H1 (cell line): ENCODE results near the gene BRINP3. TPM values are rescaled to one million over a fixed set of nuclear protein-coding genes. Genes with fewer than 3 reads are reported as not detected.

Experiments used
- CTCF ChIA-PET: fragments of 300-600 bp; sonication (Branson Sonifier 250); formaldehyde crosslinking; loops from one replicate; lab custom pipeline; 2021; ENCODE audit not compliant: partially characterized antibody; lab: Charles Lee
- POLR2A ChIA-PET: fragments of 300-600 bp; sonication (Branson Sonifier 250); formaldehyde crosslinking; loops from one replicate; lab custom pipeline; 2021; ENCODE audit warnings: inconsistent platforms; ENCODE audit not compliant: partially characterized antibody; lab: Charles Lee
- DNase-seq, 2 experiments: peaks; one replicate each; pipeline versions ENCODE4 v3.0.0 to v3.0.0-alpha.2; 2010 to 2022; ENCODE audit warnings: low spot score in 2 of 2, low read depth in 1 of 2, mixed read lengths in 1 of 2
- FAIRE-seq: peaks from 2 replicates; lab custom pipeline; 2011; peaks lifted over from hg19 to GRCh38; lab: Jason Lieb, UNC
- H2AFZ ChIP-seq: 2 replicates; pipeline ENCODE4 v1.8.1; 2012; ENCODE audit warnings: low read length, inconsistent platforms
- H2AK5ac ChIP-seq: 2 replicates; pipeline ENCODE4 v1.6.1; 2013; ENCODE audit warnings: low read depth, low read length
- H2BK120ac ChIP-seq: replicated peaks from 2 replicates; pipeline ENCODE3; 2013; ENCODE audit warnings: low read depth, low read length, inconsistent platforms
- H2BK12ac ChIP-seq: 2 replicates; pipeline ENCODE4 v1.6.1; 2013; ENCODE audit warnings: low read depth, low read length
- H2BK15ac ChIP-seq: 2 replicates; pipeline ENCODE4 v1.6.1; 2013; ENCODE audit warnings: low read length
- H2BK20ac ChIP-seq: 2 replicates; pipeline ENCODE4 v1.6.1; 2013; ENCODE audit warnings: low read length
- H2BK5ac ChIP-seq: 2 replicates; pipeline ENCODE4 v1.6.1; 2013; ENCODE audit warnings: low read depth, low read length
- H3K14ac ChIP-seq: 2 replicates; pipeline ENCODE4 v1.6.1; 2013; ENCODE audit warnings: inconsistent platforms; ENCODE audit not compliant: insufficient read length
- H3K18ac ChIP-seq: 2 replicates; pipeline ENCODE4 v1.6.1; 2013; ENCODE audit warnings: low read length; ENCODE audit errors: extremely low read depth
- H3K23ac ChIP-seq: 2 replicates; pipeline ENCODE4 v1.6.1; 2013; ENCODE audit warnings: inconsistent platforms; ENCODE audit not compliant: insufficient read length
- H3K23me2 ChIP-seq: 2 replicates; pipeline ENCODE4 v1.6.1; 2013; ENCODE audit warnings: low read depth, low read length
- H3K27ac ChIP-seq: 2 replicates; pipeline ENCODE4 v1.6.1; 2011; ENCODE audit warnings: low read depth, low read length, inconsistent platforms
- H3K27me3 ChIP-seq, 4 experiments: replicated peaks in 1 of 4; 1 replicate in 1 of 4; 2 replicates in 3 of 4; pipeline versions ENCODE4 v1.6.1 to v1.8.1; 2011 to 2013; ENCODE audit warnings: low read length in 3 of 4, mild to moderate bottlenecking in 3 of 4, inconsistent platforms in 2 of 4, mixed read lengths in 2 of 4, moderate library complexity in 1 of 4; ENCODE audit not compliant: control insufficient read depth in 3 of 4, insufficient read depth in 3 of 4; ENCODE audit errors: extremely low read depth in 1 of 4
- H3K36me3 ChIP-seq, 4 experiments: 2 replicates each; pipeline versions ENCODE4 v1.6.1 to v1.8.1; 2011 to 2013; ENCODE audit warnings: mild to moderate bottlenecking in 4 of 4, low read length in 3 of 4, moderate library complexity in 2 of 4, control low read depth in 1 of 4, inconsistent platforms in 1 of 4; ENCODE audit not compliant: insufficient read depth in 4 of 4, control insufficient read depth in 2 of 4
- H3K4ac ChIP-seq: replicated peaks from 2 replicates; pipeline ENCODE3; 2013; ENCODE audit warnings: low read length, low read depth, mixed read lengths, inconsistent platforms; ENCODE audit not compliant: insufficient read length
- H3K4me1 ChIP-seq, 4 experiments: replicated peaks in 1 of 4; 1 replicate in 1 of 4; 2 replicates in 3 of 4; pipeline versions ENCODE4 v1.6.1 to v1.8.1; 2011 to 2013; ENCODE audit warnings: low read length in 3 of 4, inconsistent platforms in 2 of 4, mixed read lengths in 1 of 4; ENCODE audit not compliant: insufficient read depth in 4 of 4, control insufficient read depth in 3 of 4
- H3K4me2 ChIP-seq, 2 experiments: 2 replicates each; pipeline versions ENCODE4 v1.6.1 to v1.8.1; 2011 to 2013; ENCODE audit warnings: low read depth in 2 of 2, low read length in 2 of 2, control low read depth in 1 of 2, inconsistent platforms in 1 of 2, mild to moderate bottlenecking in 1 of 2; ENCODE audit not compliant: insufficient read depth in 1 of 2
- H3K4me3 ChIP-seq, 4 experiments: fragments of 200-600, 300-600 bp in 1 of 4; sonication (generic), shearing (Covaris generic), sonication (Bioruptor Twin) in 1 of 4; 2 replicates each; pipeline versions ENCODE4 v1.5.1 to v1.8.1; 2011 to 2016; ENCODE audit warnings: low read length in 4 of 4, low read depth in 3 of 4, control low read depth in 2 of 4, inconsistent platforms in 2 of 4, mild to moderate bottlenecking in 2 of 4, mixed read lengths in 1 of 4, moderate library complexity in 1 of 4; ENCODE audit not compliant: insufficient read depth in 2 of 4; ENCODE audit errors: extremely low read depth in 1 of 4
- H3K56ac ChIP-seq: replicated peaks from 2 replicates; pipeline ENCODE3; 2013; ENCODE audit warnings: low read depth, mild to moderate bottlenecking, mixed read lengths, low read length, inconsistent platforms; ENCODE audit not compliant: insufficient read length
- H3K79me1 ChIP-seq: 2 replicates; pipeline ENCODE4 v1.6.1; 2013; ENCODE audit warnings: low read depth, low read length, control low read depth
- H3K79me2 ChIP-seq, 2 experiments: 2 replicates each; pipeline versions ENCODE4 v1.6.1 to v1.8.1; 2012 to 2013; ENCODE audit warnings: low read length in 2 of 2, mild to moderate bottlenecking in 2 of 2, inconsistent platforms in 1 of 2; ENCODE audit not compliant: insufficient read depth in 2 of 2, control insufficient read depth in 1 of 2
- H3K9ac ChIP-seq, 4 experiments: replicated peaks in 1 of 4; 1 replicate in 1 of 4; 2 replicates in 3 of 4; pipeline versions ENCODE4 v1.6.1 to v1.8.1; 2011 to 2013; ENCODE audit warnings: low read depth in 3 of 4, low read length in 3 of 4, control low read depth in 2 of 4, mild to moderate bottlenecking in 2 of 4, moderate library complexity in 2 of 4, inconsistent platforms in 1 of 4; ENCODE audit errors: extremely low read depth in 1 of 4
- H3K9me3 ChIP-seq, 2 experiments: 2 replicates each; pipeline versions ENCODE4 v1.6.1 to v1.8.1; 2012 to 2013; ENCODE audit warnings: mild to moderate bottlenecking in 2 of 2, moderate library complexity in 2 of 2, control low read depth in 1 of 2, inconsistent platforms in 1 of 2, low read depth in 1 of 2, low read length in 1 of 2, mixed read lengths in 1 of 2; ENCODE audit not compliant: insufficient read depth in 2 of 2
- H4K20me1 ChIP-seq, 2 experiments: replicated peaks in 1 of 2; 2 replicates each; pipeline versions ENCODE3 to v1.8.1; 2011 to 2013; ENCODE audit warnings: inconsistent platforms in 2 of 2, low read length in 2 of 2, mild to moderate bottlenecking in 1 of 2; ENCODE audit not compliant: insufficient read depth in 2 of 2, control insufficient read depth in 1 of 2
- H4K5ac ChIP-seq: 2 replicates; pipeline ENCODE4 v1.6.1; 2013; ENCODE audit warnings: low read length, low read depth, mixed read lengths, inconsistent platforms; ENCODE audit not compliant: insufficient read length
- H4K8ac ChIP-seq: 2 replicates; pipeline ENCODE4 v1.8.0; 2013; ENCODE audit warnings: mild to moderate bottlenecking, moderate library complexity, low read length, inconsistent platforms; ENCODE audit not compliant: insufficient read depth; ENCODE audit errors: extremely low read depth
- H4K91ac ChIP-seq: replicated peaks from 2 replicates; pipeline ENCODE3; 2013; ENCODE audit warnings: low read length, mixed read lengths, inconsistent platforms; ENCODE audit not compliant: insufficient read length
- CREB1 ChIP-seq: IDR thresholded peaks from 2 replicates; pipeline ENCODE4 v1.6.1; 2012; ENCODE audit warnings: inconsistent platforms
- CTBP2 ChIP-seq: IDR thresholded peaks from 2 replicates; pipeline ENCODE4 v1.7.0; 2011; ENCODE audit warnings: borderline replicate concordance, mild to moderate bottlenecking, moderate library complexity, mixed read lengths, low read length; ENCODE audit not compliant: insufficient read depth, insufficient read length
- GTF2F1 ChIP-seq: IDR thresholded peaks from 2 replicates; pipeline ENCODE4 v1.6.1; 2012; ENCODE audit warnings: low read depth, low read length, improper control_type of control experiment, borderline replicate concordance
- JUN ChIP-seq: IDR thresholded peaks from 2 replicates; pipeline ENCODE4 v1.6.1; 2011; ENCODE audit warnings: low read depth, mild to moderate bottlenecking, improper control_type of control experiment, low read length
- KDM1A ChIP-seq: fragments of 200-600, 300-600 bp; sonication (generic); IDR thresholded peaks from 2 replicates; pipeline ENCODE4 v1.7.1; 2016; ENCODE audit warnings: mild to moderate bottlenecking, low read length, borderline replicate concordance
- POLR2A ChIP-seq, 2 experiments: IDR thresholded peaks; 1 replicate in 1 of 2; 2 replicates in 1 of 2; pipeline ENCODE4 v1.6.1; 2011; ENCODE audit warnings: low read depth in 2 of 2, low read length in 2 of 2, mild to moderate bottlenecking in 2 of 2; ENCODE audit errors: control extremely low read depth in 1 of 2
- RAD21 ChIP-seq, 2 experiments: IDR thresholded peaks in 1 of 2; conservative IDR thresholded peaks in 1 of 2; 2 replicates each; pipeline ENCODE4 v1.6.1; 2011; ENCODE audit warnings: low read depth in 2 of 2, low read length in 2 of 2, improper control_type of control experiment in 1 of 2, inconsistent platforms in 1 of 2, mild to moderate bottlenecking in 1 of 2, moderate library complexity in 1 of 2
- SRF ChIP-seq: IDR thresholded peaks from 2 replicates; pipeline ENCODE4 v1.6.1; 2011; ENCODE audit warnings: mild to moderate bottlenecking, low read depth, low read length, moderate library complexity
- TCF12 ChIP-seq: IDR thresholded peaks from 2 replicates; pipeline ENCODE4 v1.6.1; 2011; ENCODE audit warnings: low read depth, mild to moderate bottlenecking, low read length
- WGBS, 2 experiments: shearing (Covaris generic) in 1 of 2; methylation state at CpG; one replicate each; pipeline versions ENCODE4 v1.1.6 to v1.1.7; 2013 to 2015; ENCODE audit warnings: low lambda C conversion rate in 2 of 2, mixed read lengths in 2 of 2, inconsistent platforms in 1 of 2, low coverage in 1 of 2, missing lambda C conversion rate in 1 of 2; ENCODE audit not compliant: insufficient replicate concordance in 2 of 2, insufficient coverage in 1 of 2, insufficient read length in 1 of 2; ENCODE audit errors: extremely low coverage in 1 of 2, missing lambda C conversion rate in 1 of 2; 5-methylcytosine and 5-hydroxymethylcytosine counted together
- polyA plus RNA-seq, 7 experiments: library from polyadenylated mRNA; depleted of rRNA in 3 of 7; stranded (reverse) in 5 of 7; unstranded in 2 of 7; fragments of >200 nt in 5 of 7; fragments of 200-250 nt in 2 of 7; gene quantifications; 1 replicate in 5 of 7; 2 replicates in 1 of 7; 4 replicates in 1 of 7; pipeline versions ENCODE4 v1.2.1 to v1.2.3, GENCODE V29; 2011 to 2013; ENCODE audit warnings: missing spikeins in 2 of 7, mixed read lengths in 2 of 7
- total RNA-seq: library from RNA; stranded (reverse); fragmentation: NEBNext Ultra II Directional; extraction: Animal tissue kit (Norgen Biotek cat#: 25700); gene quantifications from 2 replicates; pipeline ENCODE4 v1.2.1, GENCODE V29; 2021

Gene BRINP3
- total and polyA plus RNA-seq, 2 of the 8 experiments (the other 6 are each of a cell fraction or from before 2014, with no cell fraction given) = not detected

GRCh38 chr1:190286111-190286510, 191.6 kb downstream of the BRINP3 start:
- no peak overlapping the region for H2BK12ac ChIP-seq
- no peak overlapping the region for H3K56ac ChIP-seq
- H2BK20ac ChIP-seq = no peak overlapping the region
- no peak overlapping the region for H3K14ac ChIP-seq
- FAIRE-seq (no peak), DNase-seq (no peak)
- no peaks in the 10 kb centered on the region for H3K36me3 ChIP-seq
- H2AFZ ChIP-seq = no peak overlapping the region
- H3K4me3 ChIP-seq = no peak overlapping the region
- H3K18ac ChIP-seq = no peak overlapping the region
- no peak overlapping the region for H4K5ac ChIP-seq
- no peak overlapping the region for H2BK5ac ChIP-seq
- H3K23me2 ChIP-seq = no peaks in the 10 kb centered on the region; the same call in 1 of the 2 replicates
- no peak overlapping the region for H2AK5ac ChIP-seq
- H3K4ac ChIP-seq = no peak overlapping the region
- no peak overlapping the region for H3K27ac ChIP-seq
- no peaks in the 10 kb centered on the region for H3K79me1 ChIP-seq
- H3K4me2 ChIP-seq = no peak overlapping the region
- no peaks in the 10 kb centered on the region for H3K27me3 ChIP-seq
- H2BK120ac ChIP-seq = no peak overlapping the region
- POLR2A ChIA-PET = no interaction called here
- no peaks in the 10 kb centered on the region for H4K20me1 ChIP-seq
- H2BK15ac ChIP-seq = no peak overlapping the region
- CTCF ChIA-PET = no interaction called here
- H3K4me1 ChIP-seq = no peaks in the 10 kb centered on the region
- no peaks in the 10 kb centered on the region for H3K9me3 ChIP-seq
- 96% methylated on average over 1 of the region's 1 CpG; no CpG with 5 or more reads in 1 of the 2 experiments for WGBS, 2 experiments
- no peak overlapping the region for H4K91ac ChIP-seq
- no peak overlapping the region for H3K9ac ChIP-seq
- no peaks in the 10 kb centered on the region for H3K79me2 ChIP-seq
- no peak overlapping the region for H3K23ac ChIP-seq
- H4K8ac ChIP-seq = no peak overlapping the region
- no peak for TF ChIP-seq KDM1A
- TF ChIP-seq CREB1 = no peak
- TF ChIP-seq TCF12 = no peak
- no peak for TF ChIP-seq GTF2F1
- no peak for TF ChIP-seq POLR2A (IDR thresholded peaks at IDR 0.05; ENCODE audit: control extremely low read depth in 1 of 2, low read depth in 2 of 2, low read length in 2 of 2)
- TF ChIP-seq CTBP2 = no peak
- TF ChIP-seq SRF = no peak
- TF ChIP-seq RAD21 (IDR thresholded peaks at IDR 0.05 in 1 of 2, conservative IDR thresholded peaks at IDR 0.05 in 1 of 2; ENCODE audit: low read depth in 2 of 2, low read length in 2 of 2) = no peak
- no peak for TF ChIP-seq JUN
